WTC11 (cell line): ENCODE results near the gene CD69. TPM values are rescaled to one million over a fixed set of nuclear protein-coding genes. Genes with fewer than 3 reads are reported as not detected.

Experiments used
- ATAC-seq: fragments of 200-7000 bp; cut with Tn5 transposase; 2 replicates; pipeline ENCODE4 v1.10.0; 2021; ENCODE audit warnings: mild to moderate bottlenecking, moderate library complexity
- CTCF ChIA-PET: fragments of 300-600 bp; sonication (Branson Sonifier 250); formaldehyde crosslinking; loops from one replicate; lab custom pipeline; 2021; ENCODE audit warnings: antibody characterized with exemption; lab: Charles Lee
- POLR2A ChIA-PET: fragments of 350-600 bp; sonication (Branson Sonifier 250); formaldehyde crosslinking; loops from one replicate; lab custom pipeline; 2021; ENCODE audit warnings: antibody characterized with exemption; lab: Charles Lee
- DNase-seq: peaks from one replicate; pipeline ENCODE4 v3.0.0; 2021; ENCODE audit warnings: low spot score
- H3K27ac Mint-ChIP-seq: 2 replicates; pipeline ENCODE4 v1.8.0; 2021; ENCODE audit warnings: mixed read lengths
- H3K27me3 Mint-ChIP-seq: 2 replicates; pipeline ENCODE4 v1.8.0; 2021; ENCODE audit warnings: low read depth, mild to moderate bottlenecking, moderate library complexity, mixed read lengths
- H3K36me3 Mint-ChIP-seq: 2 replicates; pipeline ENCODE4 v1.8.0; 2021; ENCODE audit warnings: mixed read lengths
- H3K4me1 Mint-ChIP-seq: 2 replicates; pipeline ENCODE4 v1.8.0; 2022; ENCODE audit warnings: mixed read lengths
- H3K4me3 Mint-ChIP-seq: 2 replicates; pipeline ENCODE4 v1.8.0; 2021; ENCODE audit warnings: mild to moderate bottlenecking, moderate library complexity, mixed read lengths
- H3K9me3 Mint-ChIP-seq: 2 replicates; pipeline ENCODE4 v1.8.0; 2021; ENCODE audit warnings: mixed read lengths
- ATF6 ChIP-seq: sonication (generic); formaldehyde crosslinking; IDR thresholded peaks from 2 replicates; pipeline ENCODE4 v1.8.1; 2023; ENCODE audit warnings: mild to moderate bottlenecking, missing genetic modification reagents
- ESRRA ChIP-seq: sonication (generic); formaldehyde crosslinking; IDR thresholded peaks from 2 replicates; pipeline ENCODE4 v1.8.1; 2022; ENCODE audit warnings: mild to moderate bottlenecking, missing genetic modification reagents, borderline replicate concordance
- GABPB1 ChIP-seq: sonication (generic); formaldehyde crosslinking; IDR thresholded peaks from 2 replicates; pipeline ENCODE4 v1.8.1; 2023; ENCODE audit warnings: mild to moderate bottlenecking, missing genetic modification reagents
- JAZF1 ChIP-seq: fragments of 250-450 bp; sonication (Bioruptor Pico); IDR thresholded peaks from 2 replicates; pipeline ENCODE4 v1.9.0; 2021; ENCODE audit warnings: moderate library complexity, mild to moderate bottlenecking, inconsistent platforms
- NR2C2 ChIP-seq: sonication (generic); formaldehyde crosslinking; IDR thresholded peaks from 2 replicates; pipeline ENCODE4 v1.8.0; 2022; ENCODE audit warnings: mild to moderate bottlenecking, missing genetic modification reagents
- PRRX2 ChIP-seq: fragments of 250-450 bp; sonication (Bioruptor Pico); IDR thresholded peaks from 2 replicates; pipeline ENCODE4 v1.8.0; 2021; ENCODE audit warnings: mild to moderate bottlenecking
- SMAD3 ChIP-seq: sonication (generic); formaldehyde crosslinking; IDR thresholded peaks from 2 replicates; pipeline ENCODE4 v1.8.0; 2022; ENCODE audit warnings: missing genetic modification reagents, mild to moderate bottlenecking, borderline replicate concordance
- SP1 ChIP-seq: sonication (generic); formaldehyde crosslinking; conservative IDR thresholded peaks from 2 replicates; pipeline ENCODE4 v1.8.1; 2022; ENCODE audit warnings: missing genetic modification reagents
- TCF7 ChIP-seq: sonication (generic); formaldehyde crosslinking; IDR thresholded peaks from 2 replicates; pipeline ENCODE4 v1.8.0; 2022; ENCODE audit warnings: mild to moderate bottlenecking, low read depth, missing genetic modification reagents, moderate library complexity
- ZNF138 ChIP-seq: sonication (generic); formaldehyde crosslinking; conservative IDR thresholded peaks from 2 replicates; pipeline ENCODE4 v1.8.1; 2022; ENCODE audit warnings: mild to moderate bottlenecking, moderate library complexity, missing genetic modification reagents
- ZNF423 ChIP-seq: fragments of 250-450 bp; sonication (Bioruptor Pico); IDR thresholded peaks from 2 replicates; pipeline ENCODE4 v2.1.2; 2022; ENCODE audit warnings: mild to moderate bottlenecking, moderate library complexity
- total RNA-seq: library from RNA; stranded (reverse); gene quantifications from 3 replicates; pipeline ENCODE4 v1.2.3, GENCODE V29; 2021
- TF ChIP-seq, protein P1 (sequence below): fragments of 250-450 bp; sonication (Bioruptor Pico); conservative IDR thresholded peaks from 2 replicates; pipeline ENCODE4 v1.9.0; 2021; ENCODE audit warnings: mild to moderate bottlenecking
- TF ChIP-seq, protein P2 (sequence below): fragments of 250-450 bp; sonication (Bioruptor Pico); IDR thresholded peaks from 2 replicates; pipeline ENCODE4 v1.8.0; 2021; ENCODE audit warnings: mild to moderate bottlenecking
- TF ChIP-seq, protein P3 (sequence below): sonication (generic); formaldehyde crosslinking; IDR thresholded peaks from 2 replicates; pipeline ENCODE4 v1.8.0; 2022; ENCODE audit warnings: missing genetic modification reagents

The CD69 gene
- total RNA-seq, 1 experiment from 2014 or later: 0.42 TPM

- TF ChIP-seq, protein P1, sequence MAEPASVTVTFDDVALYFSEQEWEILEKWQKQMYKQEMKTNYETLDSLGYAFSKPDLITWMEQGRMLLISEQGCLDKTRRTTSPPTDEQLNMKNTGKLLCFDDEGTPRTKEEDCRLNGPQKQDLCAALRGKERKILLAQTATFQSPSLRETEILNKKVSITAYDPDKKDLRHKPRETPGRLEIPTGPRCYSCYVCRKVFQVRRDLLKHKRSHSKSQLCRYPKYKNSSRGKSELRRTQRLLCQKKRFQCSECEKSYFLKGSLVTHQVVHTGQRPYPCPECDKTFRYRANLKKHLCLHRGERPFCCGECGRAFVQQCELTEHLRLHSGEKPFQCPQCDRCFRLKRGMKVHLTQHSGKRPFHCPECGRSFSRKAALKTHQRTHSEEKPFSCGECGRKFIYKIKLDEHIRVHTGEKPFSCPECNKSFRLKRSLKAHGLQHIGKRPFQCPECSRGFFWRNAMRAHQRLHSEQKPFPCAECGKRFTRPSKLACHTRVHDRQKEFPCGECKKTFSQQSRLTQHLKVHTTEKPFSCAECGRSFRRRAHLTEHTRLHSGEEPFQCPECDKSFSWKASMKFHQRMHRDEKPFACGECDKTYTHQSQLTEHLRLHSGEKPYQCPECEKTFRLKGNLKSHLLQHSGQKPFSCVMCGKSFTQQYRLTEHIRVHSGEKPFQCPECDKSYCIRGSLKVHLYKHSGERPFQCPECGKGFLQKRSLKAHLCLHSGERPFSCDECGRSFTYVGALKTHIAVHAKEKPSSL (CRISPR knock-in tag): no peak
- TF ChIP-seq ATF6 (CRISPR knock-in tag): no peak
- TF ChIP-seq, all 79 proteins: peak for 0
Observed at GRCh38 chr12:9735601-9736000, 25.1 kb downstream of the CD69 start (continued).

DNA sequence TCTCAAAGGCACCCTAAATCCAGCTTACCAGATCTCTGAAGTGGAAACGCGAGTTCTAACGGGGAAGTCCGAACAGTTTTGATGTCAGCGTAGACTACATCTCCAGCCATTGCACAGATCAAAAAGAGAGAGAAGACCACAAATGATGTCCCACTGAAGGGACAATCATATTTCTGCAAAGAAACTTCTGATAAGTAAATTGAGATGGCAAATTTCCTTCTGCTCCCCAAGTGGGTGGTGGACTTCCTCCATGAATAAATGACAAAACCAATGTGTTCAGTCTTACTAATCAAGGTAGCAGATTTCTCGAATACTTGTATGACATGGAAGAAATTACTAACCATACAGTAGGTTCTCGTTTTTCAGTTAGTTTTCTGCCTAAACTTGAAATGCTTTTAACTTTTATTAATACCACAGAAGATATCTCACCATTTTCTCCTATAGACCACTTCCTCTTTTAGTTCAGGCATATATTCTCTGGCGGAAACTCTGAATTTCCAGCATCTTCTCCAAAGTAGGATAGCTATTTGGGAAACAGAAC lies 27.7 kb downstream of the CD69 start, which contains the start of gene CLECL1:
CLECL1 (minus strand) TSS at position 177 of the 541 bp plus-strand sequence.
- DNase-seq (no peak), ATAC-seq (no peak)
- no peak within 1 kb of the TSS for H3K4me3 Mint-ChIP-seq
- peaks cover 4% of the 10 kb centered on the region; the same call in 1 of the 2 replicates for H3K27me3 Mint-ChIP-seq
- H3K9me3 Mint-ChIP-seq: peaks cover 4% of the 10 kb centered on the region; the same call in 1 of the 2 replicates
- TF ChIP-seq TCF7 (CRISPR knock-in tag) (no peak), ESRRA (CRISPR knock-in tag) (no peak), SP1 (CRISPR knock-in tag) (no peak), SMAD3 (no peak), PRRX2 (no peak), ZNF138 (no peak), JAZF1 (no peak), ZNF423 (CRISPR knock-in tag) (no peak), ATF6 (CRISPR knock-in tag) (no peak), NR2C2 (CRISPR knock-in tag) (no peak), GABPB1 (CRISPR knock-in tag) (no peak)
- TF ChIP-seq, protein P2, sequence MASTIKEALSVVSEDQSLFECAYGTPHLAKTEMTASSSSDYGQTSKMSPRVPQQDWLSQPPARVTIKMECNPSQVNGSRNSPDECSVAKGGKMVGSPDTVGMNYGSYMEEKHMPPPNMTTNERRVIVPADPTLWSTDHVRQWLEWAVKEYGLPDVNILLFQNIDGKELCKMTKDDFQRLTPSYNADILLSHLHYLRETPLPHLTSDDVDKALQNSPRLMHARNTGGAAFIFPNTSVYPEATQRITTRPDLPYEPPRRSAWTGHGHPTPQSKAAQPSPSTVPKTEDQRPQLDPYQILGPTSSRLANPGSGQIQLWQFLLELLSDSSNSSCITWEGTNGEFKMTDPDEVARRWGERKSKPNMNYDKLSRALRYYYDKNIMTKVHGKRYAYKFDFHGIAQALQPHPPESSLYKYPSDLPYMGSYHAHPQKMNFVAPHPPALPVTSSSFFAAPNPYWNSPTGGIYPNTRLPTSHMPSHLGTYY (CRISPR knock-in tag): no peak
- TF ChIP-seq, protein P3, sequence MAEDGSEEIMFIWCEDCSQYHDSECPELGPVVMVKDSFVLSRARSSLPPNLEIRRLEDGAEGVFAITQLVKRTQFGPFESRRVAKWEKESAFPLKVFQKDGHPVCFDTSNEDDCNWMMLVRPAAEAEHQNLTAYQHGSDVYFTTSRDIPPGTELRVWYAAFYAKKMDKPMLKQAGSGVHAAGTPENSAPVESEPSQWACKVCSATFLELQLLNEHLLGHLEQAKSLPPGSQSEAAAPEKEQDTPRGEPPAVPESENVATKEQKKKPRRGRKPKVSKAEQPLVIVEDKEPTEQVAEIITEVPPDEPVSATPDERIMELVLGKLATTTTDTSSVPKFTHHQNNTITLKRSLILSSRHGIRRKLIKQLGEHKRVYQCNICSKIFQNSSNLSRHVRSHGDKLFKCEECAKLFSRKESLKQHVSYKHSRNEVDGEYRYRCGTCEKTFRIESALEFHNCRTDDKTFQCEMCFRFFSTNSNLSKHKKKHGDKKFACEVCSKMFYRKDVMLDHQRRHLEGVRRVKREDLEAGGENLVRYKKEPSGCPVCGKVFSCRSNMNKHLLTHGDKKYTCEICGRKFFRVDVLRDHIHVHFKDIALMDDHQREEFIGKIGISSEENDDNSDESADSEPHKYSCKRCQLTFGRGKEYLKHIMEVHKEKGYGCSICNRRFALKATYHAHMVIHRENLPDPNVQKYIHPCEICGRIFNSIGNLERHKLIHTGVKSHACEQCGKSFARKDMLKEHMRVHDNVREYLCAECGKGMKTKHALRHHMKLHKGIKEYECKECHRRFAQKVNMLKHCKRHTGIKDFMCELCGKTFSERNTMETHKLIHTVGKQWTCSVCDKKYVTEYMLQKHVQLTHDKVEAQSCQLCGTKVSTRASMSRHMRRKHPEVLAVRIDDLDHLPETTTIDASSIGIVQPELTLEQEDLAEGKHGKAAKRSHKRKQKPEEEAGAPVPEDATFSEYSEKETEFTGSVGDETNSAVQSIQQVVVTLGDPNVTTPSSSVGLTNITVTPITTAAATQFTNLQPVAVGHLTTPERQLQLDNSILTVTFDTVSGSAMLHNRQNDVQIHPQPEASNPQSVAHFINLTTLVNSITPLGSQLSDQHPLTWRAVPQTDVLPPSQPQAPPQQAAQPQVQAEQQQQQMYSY (CRISPR knock-in tag): no peak
- H3K36me3 Mint-ChIP-seq: no peaks in the 10 kb centered on the region
- no peak within 1 kb of the TSS for H3K27ac Mint-ChIP-seq
- H3K4me1 Mint-ChIP-seq: no peaks in the 10 kb centered on the region
- POLR2A ChIA-PET: no interaction called here
- CTCF ChIA-PET: interaction anchor here (1.6 to 2.0 kb wide), 2 partner anchors 10 to 25 kb away, joined by 3 to 6 read pairs; no protein-coding TSS in a partner anchor
